ENCODE results near the gene MYF5.
"Not testable (repeated sequence)": the region's sequence is repeated elsewhere in the genome, so short reads cannot be mapped to it uniquely, and the experiment has no call there.

The MYF5 gene

GRCh38 chr12:80716696-80717469 is at the start of gene MYF5:
TSS of gene MYF5 (plus strand) at chr12:80716912. CDS start at chr12:80717064, 152 bp downstream.
- DNase-seq (ENCODE audit: low read depth), result no peak

DNA sequence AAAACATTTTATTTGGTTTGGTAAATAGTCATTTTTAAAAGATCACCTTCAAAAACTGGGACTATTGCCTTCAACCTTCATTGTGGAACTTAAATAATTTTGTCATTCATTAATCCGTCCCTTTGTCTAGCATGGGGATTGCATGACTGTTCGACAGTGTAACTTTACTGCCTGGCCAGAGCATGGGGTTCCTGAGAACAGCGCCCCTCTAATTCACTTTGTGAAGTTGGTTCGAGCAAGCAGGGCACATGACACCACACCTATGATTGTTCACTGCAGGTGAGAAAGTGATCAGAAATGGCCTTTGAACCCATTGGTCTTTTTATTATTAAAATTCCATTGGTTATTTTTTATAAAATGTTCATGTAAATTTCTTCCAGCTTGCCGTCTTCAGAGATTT is 46.5 kb upstream of the MYF5 start:
- DNase-seq (ENCODE audit: low read depth), result no peak

- DNase-seq (ENCODE audit: low read depth), result not testable (repeated sequence)
Measured at GRCh38 chr12:80676042-80676636, 40.6 kb upstream of the MYF5 start.

- DNase-seq (ENCODE audit: low read depth), result no peak
Measured at GRCh38 chr12:80676856-80677255, 39.9 kb upstream of the MYF5 start.

DNA sequence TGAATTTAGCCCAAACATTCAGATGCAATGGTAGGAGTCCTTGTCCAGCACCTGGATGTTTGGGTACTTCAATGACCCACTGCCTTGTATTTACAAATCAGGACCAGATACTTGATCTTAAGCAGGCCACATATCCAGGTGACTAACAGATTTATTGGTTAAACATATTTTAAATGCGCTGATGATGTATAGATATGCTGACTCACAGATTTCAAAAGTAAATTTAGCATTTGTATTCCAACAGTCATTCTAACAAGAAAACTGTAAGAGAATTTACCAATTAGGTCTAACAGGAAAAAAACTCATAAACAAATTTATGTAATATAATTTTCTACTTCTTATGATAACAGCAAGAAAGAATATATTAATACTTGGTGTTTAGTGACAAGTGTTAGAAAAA is 38.7 kb upstream of the MYF5 start:
- no peak for DNase-seq (ENCODE audit: low read depth)

DNA sequence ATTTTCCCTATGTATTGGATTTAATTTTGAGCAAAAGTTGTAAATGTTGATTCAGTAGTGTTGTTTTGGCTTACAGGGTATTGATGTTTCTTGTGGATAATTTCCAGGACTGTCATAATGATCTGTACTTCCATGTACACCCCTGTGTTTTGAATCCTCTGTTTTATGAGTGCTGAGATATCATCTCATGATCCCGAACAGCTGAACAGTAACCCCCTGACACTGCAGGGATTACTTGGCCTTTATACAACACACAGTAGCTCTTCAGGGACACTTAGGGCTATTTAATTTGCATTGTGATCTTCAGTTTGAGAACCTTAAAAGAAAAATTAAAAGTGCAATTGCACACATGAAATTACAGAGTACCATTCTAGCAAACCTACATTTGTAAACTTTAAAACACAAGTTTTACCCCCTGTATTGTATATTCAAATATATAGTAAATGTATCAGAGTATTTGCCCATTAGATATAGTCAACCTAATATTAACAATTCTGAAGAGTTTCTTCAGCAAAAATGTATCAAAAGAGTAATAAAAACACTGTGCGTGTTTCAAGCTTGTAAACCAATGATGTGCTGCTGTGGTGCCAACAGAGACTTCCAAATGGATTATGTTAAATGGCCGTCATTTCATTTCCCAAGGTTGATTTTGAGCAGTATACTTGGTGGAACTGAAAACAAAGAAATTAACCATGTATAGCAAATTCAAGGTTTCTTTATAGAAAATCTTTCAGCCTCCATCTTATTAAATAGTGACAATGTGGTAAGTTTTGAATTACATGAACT is 37.2 kb upstream of the MYF5 start:
- DNase-seq (ENCODE audit: low read depth), result no peak

DNA sequence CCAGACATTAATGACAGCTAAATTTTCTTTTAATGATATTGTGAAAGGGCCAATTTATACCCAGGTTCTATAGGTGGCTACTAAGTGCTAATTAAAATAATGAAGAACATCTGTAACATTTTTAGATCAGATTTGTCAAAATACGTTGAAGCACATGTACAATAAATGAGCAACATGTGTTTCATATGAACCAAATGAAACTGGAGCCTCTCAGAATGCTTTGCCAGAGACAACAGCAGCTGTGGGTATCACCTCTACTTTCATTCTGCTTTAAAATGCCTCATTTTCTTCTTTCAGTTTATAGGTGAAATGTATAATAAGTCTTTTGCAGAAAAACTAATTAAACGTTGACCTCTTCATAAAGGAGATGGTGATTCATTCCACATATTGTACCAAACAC is 35.4 kb upstream of the MYF5 start:
- no peak for DNase-seq (ENCODE audit: low read depth)

DNA sequence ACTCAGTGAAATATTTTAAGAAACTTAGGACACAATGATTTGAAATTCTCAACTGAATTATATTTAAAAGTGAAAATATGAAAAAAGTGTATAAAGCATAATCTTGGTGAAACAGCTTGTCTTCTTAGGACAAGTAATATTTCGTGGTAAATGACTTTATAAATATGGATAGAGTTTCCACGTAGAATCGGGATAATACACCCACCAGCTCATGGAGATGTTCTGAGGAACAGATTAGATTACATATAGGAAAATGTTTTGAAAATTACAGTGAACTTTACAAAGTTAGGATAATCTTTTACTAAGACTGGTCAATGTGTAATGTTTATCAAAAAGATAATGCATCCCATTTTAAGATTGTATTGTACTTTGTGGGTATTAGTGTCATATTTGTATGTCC is 34.9 kb upstream of the MYF5 start:
- no peak for DNase-seq (ENCODE audit: low read depth)

GRCh38 chr12:80684077-80684495 is 32.6 kb upstream of the MYF5 start:
- DNase-seq (ENCODE audit: low read depth), result no peak

DNA sequence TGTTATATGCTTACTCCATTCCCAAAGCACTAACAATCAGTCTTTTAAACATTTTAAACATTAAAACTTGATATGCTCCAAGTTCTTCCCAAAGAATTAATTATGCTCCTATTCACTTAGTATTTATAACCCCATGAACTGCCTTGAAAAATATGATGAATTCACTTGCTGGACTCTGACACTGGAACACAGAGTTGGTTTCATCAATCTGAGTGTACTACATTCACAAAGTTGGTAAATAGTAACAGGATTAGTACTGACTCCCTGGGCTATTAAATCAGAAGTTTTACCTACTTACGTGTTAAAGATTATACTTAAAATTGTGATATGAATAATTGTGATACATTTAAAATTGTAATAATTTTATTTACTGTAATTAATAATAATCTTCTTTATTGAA is 26.6 kb upstream of the MYF5 start:
- no peak for DNase-seq (ENCODE audit: low read depth)

DNA sequence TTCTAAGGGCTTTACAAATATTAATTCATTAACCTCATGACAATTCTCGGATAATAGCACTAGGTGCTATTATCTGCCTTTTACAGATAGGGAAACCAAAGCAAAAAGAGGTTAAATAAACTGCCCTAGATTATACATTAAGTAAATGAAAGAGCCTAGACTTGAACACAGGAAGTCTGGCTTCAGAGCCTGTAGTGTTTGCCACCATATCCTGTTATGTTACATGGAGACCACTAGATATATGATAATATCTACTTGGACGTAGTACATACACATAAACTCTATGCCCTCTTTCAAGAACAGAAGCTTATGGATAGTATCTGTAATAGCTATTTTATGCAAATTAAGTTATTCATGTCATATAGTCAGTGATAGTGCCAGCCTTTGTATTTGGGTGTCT is 26.2 kb upstream of the MYF5 start:
- no peak for DNase-seq (ENCODE audit: low read depth)

GRCh38 chr12:80692114-80692513 is 24.6 kb upstream of the MYF5 start:
- no peak for DNase-seq (ENCODE audit: low read depth)

GRCh38 chr12:80697270-80697887 is 19.3 kb upstream of the MYF5 start:
- DNase-seq (ENCODE audit: low read depth), result no peak

DNA sequence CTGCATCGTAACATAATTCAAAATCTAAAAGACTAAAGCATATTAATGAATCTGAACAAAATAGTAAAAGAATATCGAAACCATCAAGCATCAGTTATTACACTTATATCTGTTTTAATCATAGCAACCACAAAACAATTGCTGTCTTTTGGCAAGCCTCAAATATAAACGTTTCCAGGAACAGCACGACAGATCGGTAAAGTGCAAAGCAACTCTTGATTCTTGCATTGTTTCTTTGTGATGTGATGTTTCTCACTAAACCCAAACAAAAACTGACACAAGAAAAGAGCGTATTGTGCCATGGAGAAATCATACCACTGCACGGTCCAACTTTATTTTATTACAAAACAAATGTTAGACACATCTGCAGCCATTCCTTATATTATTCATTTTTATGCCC is 18.5 kb upstream of the MYF5 start:
- DNase-seq (ENCODE audit: low read depth), result no peak

DNA sequence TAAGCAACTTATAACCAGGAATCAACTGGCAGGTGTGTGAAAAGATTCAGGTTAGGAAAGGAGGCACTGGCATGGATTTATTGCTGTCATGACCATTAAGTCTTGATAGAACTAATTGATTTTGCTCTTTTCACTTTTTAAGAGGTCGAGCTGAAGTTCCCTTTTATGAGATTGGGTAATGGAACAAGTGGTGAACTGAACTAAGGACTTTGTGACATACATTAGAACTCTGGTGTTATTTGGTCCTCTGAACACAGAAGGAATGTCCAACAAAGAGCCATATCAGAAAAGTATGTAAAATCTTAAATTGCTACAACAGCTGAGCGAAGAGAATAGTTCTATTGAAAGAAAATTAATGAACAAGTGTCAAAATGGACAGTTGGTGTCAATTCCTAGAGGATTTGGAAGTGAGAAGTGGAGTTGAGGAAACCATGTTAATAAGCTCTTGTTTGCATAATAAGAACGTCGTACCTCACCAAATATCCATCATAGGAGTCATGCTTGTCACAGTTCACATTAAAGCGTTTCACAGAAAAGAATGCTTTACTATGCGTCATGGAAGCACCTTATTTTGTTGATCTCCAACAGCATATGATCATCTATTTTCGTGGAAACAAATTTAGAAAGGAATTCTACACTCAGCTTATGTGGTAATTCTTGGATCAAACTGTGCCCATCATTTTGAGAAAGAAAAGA is 17.7 kb upstream of the MYF5 start:
- no peak for DNase-seq (ENCODE audit: low read depth)

DNA sequence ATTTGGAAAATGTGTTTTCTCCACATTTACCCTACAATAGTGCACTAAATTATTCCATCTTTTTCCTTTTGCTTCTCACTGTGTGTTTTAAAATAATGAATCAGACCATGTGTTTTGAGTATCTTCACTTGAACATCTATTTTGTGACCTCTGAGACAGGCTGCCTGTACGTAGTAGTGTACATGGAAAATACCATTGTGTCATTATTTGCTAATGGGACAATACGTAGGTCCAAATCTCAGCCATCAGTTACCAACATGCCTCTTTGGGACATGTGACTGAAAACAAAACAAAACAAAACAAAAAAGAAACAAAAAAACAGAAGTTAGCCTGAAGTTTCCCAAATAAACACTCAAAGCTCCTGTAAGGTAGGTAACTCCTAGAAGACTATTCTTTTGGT is 16.4 kb upstream of the MYF5 start:
- DNase-seq (ENCODE audit: low read depth), result no peak

GRCh38 chr12:80701388-80701787 is 15.3 kb upstream of the MYF5 start:
- no peak for DNase-seq (ENCODE audit: low read depth)

DNA sequence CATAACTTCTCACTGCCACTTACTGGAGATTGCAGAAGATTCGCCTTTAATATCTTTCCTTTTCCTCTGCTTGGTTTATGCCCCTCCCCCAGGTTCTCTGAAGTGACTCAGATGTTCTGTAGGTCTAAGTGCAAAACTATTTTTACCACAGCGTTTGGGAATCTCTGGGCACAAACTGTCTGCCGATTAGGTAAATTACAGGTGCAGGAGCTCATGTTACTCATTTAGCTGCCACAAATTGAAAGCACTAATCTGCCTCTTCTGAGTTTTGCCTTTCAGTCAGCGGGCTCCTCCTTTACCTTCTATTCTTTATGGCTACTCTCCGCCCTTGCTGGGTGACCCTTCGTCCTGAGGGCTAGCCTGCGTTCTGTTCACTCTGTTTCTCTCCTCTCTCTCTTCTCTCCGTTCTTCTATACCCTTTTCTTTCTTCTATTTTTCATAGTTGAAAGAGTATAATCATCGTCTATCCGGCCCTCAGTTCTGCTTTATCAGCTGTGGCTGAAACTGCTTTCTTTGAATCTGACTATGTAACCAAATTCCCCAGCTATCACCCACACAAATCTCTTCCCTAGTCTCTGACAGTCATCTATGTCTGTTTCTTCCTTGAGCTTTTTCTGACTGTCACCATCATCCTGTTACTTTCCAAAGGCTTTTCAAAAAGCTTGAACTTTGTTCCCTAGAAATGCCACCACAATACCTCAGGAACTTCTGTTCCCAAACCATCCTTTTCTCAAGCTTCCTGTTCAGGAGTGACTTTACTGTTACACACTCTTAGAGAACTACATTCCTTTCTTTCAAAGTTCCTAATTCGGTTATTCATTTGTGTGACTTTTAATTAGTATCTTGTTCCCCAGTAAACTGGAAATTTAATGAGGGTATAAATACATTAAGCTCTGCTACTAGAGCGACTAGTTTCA is 13.6 kb upstream of the MYF5 start:
- DNase-seq (ENCODE audit: low read depth), result peak; percentile 56

- DNase-seq (ENCODE audit: low read depth), result no peak
Measured at GRCh38 chr12:80704420-80704819, 12.3 kb upstream of the MYF5 start.

DNA sequence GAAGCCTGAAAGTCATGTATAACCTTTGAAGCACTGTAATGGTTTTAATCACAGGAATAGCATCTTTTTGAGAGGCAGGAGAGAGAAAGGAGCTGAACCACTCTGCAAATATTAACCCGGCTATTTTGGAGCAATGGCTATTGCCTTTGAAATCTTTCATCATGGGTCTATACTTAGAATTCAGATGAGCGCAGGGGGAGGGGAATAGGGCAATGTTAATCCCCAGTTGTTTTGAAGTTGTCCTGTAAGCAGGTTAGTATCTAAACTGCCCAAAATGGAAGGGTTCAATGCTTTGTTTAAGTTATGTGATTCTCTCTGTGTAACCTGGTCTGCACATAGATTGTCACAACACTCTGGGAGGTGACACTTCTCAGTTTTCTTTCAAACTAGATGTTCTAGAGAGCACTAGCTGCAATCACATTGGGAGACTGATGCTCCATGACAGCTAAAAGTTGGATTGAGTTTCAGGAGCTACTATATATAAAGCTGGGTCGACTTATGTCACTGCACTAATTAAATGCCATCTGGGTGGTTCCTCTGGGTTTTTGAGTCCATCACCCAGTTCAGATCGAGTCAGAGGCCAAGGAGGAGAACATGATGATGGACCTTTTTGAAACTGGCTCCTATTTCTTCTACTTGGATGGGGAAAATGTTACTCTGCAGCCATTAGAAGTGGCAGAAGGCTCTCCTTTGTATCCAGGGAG is 9.4 kb upstream of the MYF5 start, which contains the start of gene MYF6:
Gene MYF6 (plus strand): TSS at position 509 of the 704 bp plus-strand sequence. CDS start 86 bp downstream, at position 595.
- DNase-seq (ENCODE audit: low read depth), result no peak
